ENCODE measurements around the gene ATP6V0A1.
"Not testable (repeated sequence)": the region's sequence is repeated elsewhere in the genome, so short reads cannot be mapped to it uniquely, and the experiment has no call there.

The ATP6V0A1 gene

GRCh38 chr17:42458497-42459255 is at the start of gene ATP6V0A1:
Gene ATP6V0A1 (plus strand): TSS chr17:42458878. CDS start chr17:42460895, 2,017 bp downstream.
- DNase-seq = peak; percentile 54

GRCh38 chr17:42409523-42410318 is 49.0 kb upstream of the ATP6V0A1 start:
- peak; percentile 38 for DNase-seq

GRCh38 chr17:42410319-42410685 is 48.4 kb upstream of the ATP6V0A1 start:
- no peak for DNase-seq

DNA sequence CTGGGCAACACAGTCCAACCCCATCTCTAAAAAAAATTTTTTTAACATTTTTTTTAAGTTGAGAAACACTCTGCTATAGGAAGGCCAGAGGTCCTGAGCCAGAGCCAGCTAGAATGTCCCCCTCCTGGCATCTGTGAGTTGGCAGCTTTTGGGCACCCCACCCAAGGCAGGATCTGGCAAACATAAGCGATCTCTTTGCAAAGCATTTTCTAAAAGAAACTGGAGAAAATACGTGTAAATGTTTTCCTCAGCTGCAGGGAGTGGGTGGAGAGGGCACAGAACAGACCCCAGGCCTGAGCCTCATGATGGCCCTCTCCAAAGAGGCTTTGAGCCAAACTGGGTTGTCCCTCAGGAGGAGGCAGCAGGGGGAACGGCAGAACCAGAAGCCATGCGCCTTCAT is 47.3 kb upstream of the ATP6V0A1 start:
- DNase-seq = no peak

GRCh38 chr17:42411905-42412679 is 46.6 kb upstream of the ATP6V0A1 start:
- DNase-seq = no peak

DNA sequence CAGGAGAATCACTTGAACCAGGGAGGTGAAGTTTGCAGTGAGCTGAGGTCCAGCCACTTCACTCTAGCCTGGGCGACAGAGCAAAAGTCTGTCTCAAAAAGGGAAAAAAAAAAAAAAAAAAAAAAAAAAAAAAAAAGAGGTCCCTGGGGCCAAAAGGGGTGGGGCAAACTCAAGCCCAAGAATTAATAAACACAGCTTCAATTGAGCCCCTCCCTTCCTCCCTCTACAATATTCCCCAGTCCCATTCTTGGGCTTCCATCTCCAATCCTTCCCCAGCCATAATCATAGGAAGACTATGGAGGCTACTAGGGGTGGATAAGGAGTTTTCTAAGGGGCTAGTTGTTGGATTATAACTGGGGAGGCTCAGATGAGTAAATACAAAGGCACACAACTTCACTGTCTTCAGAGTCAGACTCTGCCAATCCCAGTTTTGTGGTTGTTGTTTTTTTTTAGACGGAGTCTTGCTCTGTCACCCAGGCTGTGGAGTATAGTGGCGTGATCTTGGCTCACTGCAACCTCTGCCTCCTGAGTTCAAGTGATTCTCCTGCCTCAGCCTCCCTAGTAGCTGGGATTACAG is 45.1 kb upstream of the ATP6V0A1 start:
- no peak for DNase-seq

GRCh38 chr17:42414704-42415409 is 43.8 kb upstream of the ATP6V0A1 start:
- no peak for DNase-seq

GRCh38 chr17:42417981-42418380 is 40.7 kb upstream of the ATP6V0A1 start:
- DNase-seq = not testable (repeated sequence)

- DNase-seq = no peak
Observed at GRCh38 chr17:42421136-42421506, 37.6 kb upstream of the ATP6V0A1 start.

DNA sequence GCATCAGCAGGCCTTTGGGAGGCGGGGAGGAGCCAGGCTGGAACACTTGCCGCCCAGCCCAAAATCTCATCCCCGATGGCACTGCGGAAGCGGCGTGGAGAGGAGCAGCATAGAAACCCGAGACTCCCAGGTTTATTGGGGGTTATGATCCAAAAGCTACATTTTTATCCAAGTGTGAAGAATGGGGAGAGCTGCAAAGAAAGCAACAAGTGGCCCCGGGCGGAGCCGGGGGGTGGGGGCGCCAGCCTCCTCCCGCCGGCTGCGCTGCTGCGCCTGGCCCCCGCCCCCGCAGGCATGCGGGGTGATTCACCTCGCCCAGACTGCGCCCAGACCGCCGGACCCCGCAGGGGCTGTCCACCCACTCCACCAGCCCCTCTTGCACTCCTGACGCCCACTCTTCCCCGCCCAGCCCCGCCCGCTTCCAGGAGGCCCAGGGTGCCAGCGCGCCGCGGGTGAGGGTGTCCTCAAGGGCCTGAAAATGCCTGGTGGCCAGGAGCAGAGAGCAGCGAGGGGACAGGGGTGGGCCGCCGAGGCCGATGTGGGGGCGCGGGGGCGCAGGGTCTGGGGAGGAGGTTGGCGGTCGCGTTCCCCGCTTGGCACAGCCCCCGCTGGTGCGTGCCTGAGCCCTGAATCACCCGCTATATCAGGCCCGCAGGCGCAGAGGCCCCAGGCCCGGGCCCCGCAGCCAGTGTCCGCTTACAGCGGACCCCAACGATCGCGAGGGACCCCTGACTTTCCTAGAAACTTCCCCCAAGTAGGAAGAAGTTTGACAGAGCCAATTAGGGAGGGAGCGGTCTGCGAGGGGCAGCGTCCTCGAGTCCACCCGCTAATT is 37.0 kb upstream of the ATP6V0A1 start:
- DNase-seq = peak; percentile 41

- peak; percentile 37 for DNase-seq
Observed at GRCh38 chr17:42422412-42422957, 36.2 kb upstream of the ATP6V0A1 start.

GRCh38 chr17:42422958-42423712 is 35.5 kb upstream of the ATP6V0A1 start, which contains the start of gene CAVIN1:
Gene CAVIN1 (minus strand): TSS chr17:42423256. CDS start chr17:42423097, 159 bp downstream.
- DNase-seq = peak; percentile 85

- DNase-seq = no peak
Observed at GRCh38 chr17:42423766-42424165, 34.9 kb upstream of the ATP6V0A1 start.

DNA sequence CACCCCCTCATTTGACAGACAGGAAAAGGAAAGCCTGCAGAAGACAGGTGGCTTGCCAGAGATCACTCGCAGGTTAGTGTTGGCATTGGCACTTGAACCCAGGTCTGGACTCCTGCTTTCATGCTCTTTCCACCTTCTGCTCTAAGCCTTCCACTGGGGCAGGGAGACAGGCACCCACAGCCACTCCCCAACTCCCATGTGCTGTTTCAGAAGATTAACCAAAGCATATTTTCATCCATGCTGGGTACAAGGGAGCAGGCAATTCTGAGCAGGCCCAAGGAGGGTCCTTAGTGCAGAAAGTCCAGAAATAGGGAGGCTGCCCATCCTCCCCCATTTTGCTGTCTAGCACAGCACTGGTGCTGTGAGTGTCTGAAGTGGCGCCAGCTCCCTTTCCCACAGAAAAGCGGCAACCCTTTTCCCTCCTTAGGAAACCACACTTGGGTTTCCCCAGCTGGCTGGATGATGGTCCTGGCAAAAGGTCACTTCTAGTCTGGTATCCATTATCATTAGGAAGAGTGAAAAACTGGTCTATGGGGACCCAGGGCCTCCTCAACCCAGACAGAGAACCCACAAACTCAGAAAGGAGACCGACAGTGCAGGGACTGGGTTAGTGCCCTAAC is 33.6 kb upstream of the ATP6V0A1 start:
- no peak for DNase-seq

GRCh38 chr17:42428141-42428944 is 30.3 kb upstream of the ATP6V0A1 start:
- DNase-seq = peak; percentile 99

GRCh38 chr17:42429726-42430447 is 28.8 kb upstream of the ATP6V0A1 start:
- DNase-seq = no peak

GRCh38 chr17:42431758-42432161 is 26.9 kb upstream of the ATP6V0A1 start:
- DNase-seq = no peak

GRCh38 chr17:42436391-42436790 is 22.3 kb upstream of the ATP6V0A1 start:
- no peak for DNase-seq

Data from kidney glomerular epithelial cell (primary cell).